CD4-positive, alpha-beta T cell (primary cell): ENCODE results near the gene TMCO2. TPM values are rescaled to one million over a fixed set of nuclear protein-coding genes. Genes with fewer than 3 reads are reported as not detected.

ENCODE experiments used
- ATAC-seq: fragments of 200-7000 bp; cut with Tn5 transposase; one replicate; pipeline ENCODE4 v1.10.0; 2022; ENCODE audit warnings: mild to moderate bottlenecking; ENCODE audit not compliant: poor library complexity
- CTCF ChIA-PET: fragments of 350-600 bp; sonication (Branson Sonifier 250); formaldehyde crosslinking; loops from one replicate; lab custom pipeline; 2021; ENCODE audit warnings: antibody characterized with exemption, inconsistent platforms; lab: Charles Lee
- POLR2A ChIA-PET: fragments of 350-600 bp; sonication (Branson Sonifier 250); formaldehyde crosslinking; loops from one replicate; lab custom pipeline; 2021; ENCODE audit warnings: antibody characterized with exemption, inconsistent platforms; lab: Charles Lee
- DNase-seq, 14 experiments: peaks; one replicate each; pipeline ENCODE4 v3.0.0-alpha.2; 2013 to 2020; ENCODE audit warnings: mixed read lengths in 2 of 14
- H3K27ac ChIP-seq, 2 donors: one replicate each; pipeline versions ENCODE4 v1.5.1 to v1.7.0; 2013; ENCODE audit warnings: low read length in 2 of 2, low read depth in 1 of 2, mild to moderate bottlenecking in 1 of 2
- H3K27me3 ChIP-seq, 2 experiments: 1 replicate in 1 of 2; 2 replicates in 1 of 2; pipeline versions ENCODE4 v1.6.1 to v1.7.0; 2013; ENCODE audit warnings: low read length in 2 of 2, control low read depth in 1 of 2, mild to moderate bottlenecking in 1 of 2, moderate library complexity in 1 of 2; ENCODE audit not compliant: insufficient read depth in 2 of 2, control insufficient read depth in 1 of 2
- H3K36me3 ChIP-seq: one replicate; pipeline ENCODE4 v1.6.1; 2013; ENCODE audit warnings: low read length, control low read depth; ENCODE audit not compliant: insufficient read depth
- H3K4me1 ChIP-seq: one replicate; pipeline ENCODE4 v1.6.1; 2013; ENCODE audit warnings: low read length, control low read depth; ENCODE audit not compliant: insufficient read depth
- H3K4me3 ChIP-seq: one replicate; pipeline ENCODE4 v1.5.1; 2013; ENCODE audit warnings: mild to moderate bottlenecking, low read length, moderate library complexity
- H3K9me3 ChIP-seq, 2 experiments: 1 replicate in 1 of 2; 2 replicates in 1 of 2; pipeline versions ENCODE4 v1.6.1 to v1.7.0; 2013; ENCODE audit warnings: low read length in 2 of 2, mild to moderate bottlenecking in 2 of 2, control low read depth in 1 of 2, moderate library complexity in 1 of 2; ENCODE audit not compliant: control insufficient read depth in 1 of 2, insufficient read depth in 1 of 2
- H3K27ac Mint-ChIP-seq: one replicate; pipeline ENCODE4 v1.8.0; 2020; ENCODE audit warnings: mixed read lengths
- H3K27me3 Mint-ChIP-seq: one replicate; pipeline ENCODE4 v1.8.0; 2021; ENCODE audit warnings: mixed read lengths
- H3K36me3 Mint-ChIP-seq: one replicate; pipeline ENCODE4 v1.8.0; 2021; ENCODE audit warnings: low read depth, mixed read lengths
- H3K4me1 Mint-ChIP-seq: one replicate; pipeline ENCODE4 v1.8.0; 2021; ENCODE audit warnings: low read depth, mixed read lengths
- H3K4me3 Mint-ChIP-seq: one replicate; pipeline ENCODE4 v1.8.0; 2020; ENCODE audit warnings: mild to moderate bottlenecking, mixed read lengths
- H3K9me3 Mint-ChIP-seq: one replicate; pipeline ENCODE4 v1.8.0; 2020; ENCODE audit warnings: mixed read lengths
- CTCF ChIP-seq: fragments of 200-600 bp; IDR thresholded peaks from one replicate; pipeline ENCODE4 v1.8.0; 2022; ENCODE audit warnings: antibody characterized with exemption, mild to moderate bottlenecking
- intact Hi-C, 2 experiments: fragments of 100-400 bp; cut with DNase I in 1 of 2; cut with micrococcal nuclease in 1 of 2; formaldehyde crosslinking; loops; one replicate each; pipeline versions ENCODE4 v1.15.1 to v1.9.0; 2023 to 2025; cut with DNase I, micrococcal nuclease
- total RNA-seq, 174 experiments: library from RNA in 2 of 174; stranded (reverse) in 2 of 174; gene quantifications; one replicate each; pipeline ENCODE4 v1.2.3 and lab custom pipeline; 2021 to 2026

Gene TMCO2
- total RNA-seq, 2 experiments from 2014 or later: not detected

- Mint-ChIP-seq H3K36me3 (peaks cover 73% of the 10 kb centered on the region), H3K4me3 (no peak overlapping the region), H3K9me3 (no peaks in the 10 kb centered on the region), H3K27ac (no peak overlapping the region), H3K27me3 (no peaks in the 10 kb centered on the region), H3K4me1 (no peaks in the 10 kb centered on the region)
- Histone ChIP-seq H3K4me1 (no peaks in the 10 kb centered on the region), H3K36me3 (peaks cover 73% of the 10 kb centered on the region), H3K27me3 (no peaks in the 10 kb centered on the region), H3K4me3 (no peak overlapping the region), H3K27ac (no peak overlapping the region), H3K9me3 (no peaks in the 10 kb centered on the region)
- intact Hi-C loops: no loop called here
- CTCF ChIA-PET: no interaction called here
- POLR2A ChIA-PET: no interaction called here
- no peak for DNase-seq
- ATAC-seq: no peak
- no peak for TF ChIP-seq CTCF
Observed at GRCh38 chr1:40270152-40270834, 22.6 kb downstream of the TMCO2 start.

- Histone ChIP-seq H3K27me3 (no peaks in the 10 kb centered on the region), H3K27ac (no peak overlapping the region), H3K9me3 (no peaks in the 10 kb centered on the region), H3K36me3 (peaks cover 61% of the 10 kb centered on the region), H3K4me1 (no peaks in the 10 kb centered on the region), H3K4me3 (no peak overlapping the region)
- CTCF ChIA-PET: no interaction called here
- intact Hi-C loops: no loop called here
- ATAC-seq (no peak), DNase-seq (no peak)
- H3K4me1 Mint-ChIP-seq: no peaks in the 10 kb centered on the region
- H3K9me3 Mint-ChIP-seq: no peaks in the 10 kb centered on the region
- TF ChIP-seq CTCF: no peak
- no peaks in the 10 kb centered on the region for H3K27me3 Mint-ChIP-seq
- H3K36me3 Mint-ChIP-seq: peaks cover 73% of the 10 kb centered on the region
- H3K27ac Mint-ChIP-seq: no peak overlapping the region
- H3K4me3 Mint-ChIP-seq: no peak overlapping the region
- POLR2A ChIA-PET: no interaction called here
Observed at GRCh38 chr1:40272653-40273213, 25.0 kb downstream of the TMCO2 start.

GRCh38 chr1:40273547-40274166 lies 25.9 kb downstream of the TMCO2 start:
- H3K27ac Mint-ChIP-seq: no peak overlapping the region

More at GRCh38 chr1:40273547-40274166, 25.9 kb downstream of the TMCO2 start:
- no peaks in the 10 kb centered on the region for H3K9me3 Mint-ChIP-seq
- H3K27me3 Mint-ChIP-seq: no peaks in the 10 kb centered on the region
- DNase-seq (no peak), ATAC-seq (no peak)
- Histone ChIP-seq H3K27me3 (no peaks in the 10 kb centered on the region), H3K36me3 (peaks cover 52% of the 10 kb centered on the region), H3K9me3 (no peaks in the 10 kb centered on the region), H3K27ac (no peak overlapping the region), H3K4me1 (no peaks in the 10 kb centered on the region), H3K4me3 (no peak overlapping the region)
- ChIA-PET POLR2A (interaction anchor here (1.2 kb wide), 1 partner anchor 43 kb away, joined by 3 read pairs; no protein-coding TSS in a partner anchor), CTCF (no interaction called here)
- H3K36me3 Mint-ChIP-seq: peaks cover 69% of the 10 kb centered on the region
- H3K4me1 Mint-ChIP-seq: no peaks in the 10 kb centered on the region
- TF ChIP-seq CTCF: no peak
- intact Hi-C loops: no loop called here
- H3K4me3 Mint-ChIP-seq: no peak overlapping the region
